Breast epithelium (tissue), 3 donors: ENCODE results near the gene THOC3.
"Not testable (repeated sequence)": the region's sequence is repeated elsewhere in the genome, so short reads cannot be mapped to it uniquely, and the experiment has no call there.

Source experiments
- POLR2A ChIP-seq: fragments of 450-650 bp; IDR thresholded peaks from one replicate; pipeline ENCODE4 v1.6.1; 2016; ENCODE audit warnings: antibody characterized with exemption, mild to moderate bottlenecking, moderate library complexity
- TF ChIP-seq, protein P1 (sequence below), 3 donors: fragments of 450-650 bp; IDR thresholded peaks; one replicate each; pipeline ENCODE4 v1.5.1; 2016 to 2017; ENCODE audit warnings: antibody characterized with exemption in 3 of 3, mild to moderate bottlenecking in 3 of 3, moderate library complexity in 3 of 3

DNA sequence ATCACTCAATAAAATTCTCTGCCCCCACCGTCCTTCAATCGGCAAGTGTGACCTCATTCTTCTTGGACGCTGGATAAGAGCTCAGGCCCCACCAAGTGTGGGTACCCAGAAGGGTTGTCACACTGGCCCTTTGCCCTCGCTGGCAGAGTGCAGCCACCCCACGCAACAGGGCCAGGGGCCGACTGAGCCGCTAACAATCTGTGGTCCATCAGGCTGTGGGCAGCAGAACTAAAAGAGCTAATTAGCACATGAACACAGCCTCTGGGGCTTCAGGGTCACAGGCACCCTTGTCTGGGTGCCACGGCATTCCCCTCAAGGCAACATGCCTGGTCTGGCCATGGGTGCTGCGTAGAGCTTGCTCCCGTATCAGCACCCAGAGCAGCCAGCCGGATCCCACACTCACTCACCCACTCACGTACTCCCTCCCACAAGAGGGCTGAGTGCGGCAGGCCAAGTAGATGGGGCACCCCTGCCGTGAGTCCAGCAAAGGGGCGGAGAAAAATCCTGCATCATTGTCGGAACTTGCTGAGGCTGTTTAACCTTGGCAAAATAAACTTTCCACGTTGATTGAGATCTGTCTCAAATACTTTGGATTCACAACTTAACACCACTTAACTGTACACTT, 11.4 kb upstream of the THOC3 start:
- TF ChIP-seq, protein P1, sequence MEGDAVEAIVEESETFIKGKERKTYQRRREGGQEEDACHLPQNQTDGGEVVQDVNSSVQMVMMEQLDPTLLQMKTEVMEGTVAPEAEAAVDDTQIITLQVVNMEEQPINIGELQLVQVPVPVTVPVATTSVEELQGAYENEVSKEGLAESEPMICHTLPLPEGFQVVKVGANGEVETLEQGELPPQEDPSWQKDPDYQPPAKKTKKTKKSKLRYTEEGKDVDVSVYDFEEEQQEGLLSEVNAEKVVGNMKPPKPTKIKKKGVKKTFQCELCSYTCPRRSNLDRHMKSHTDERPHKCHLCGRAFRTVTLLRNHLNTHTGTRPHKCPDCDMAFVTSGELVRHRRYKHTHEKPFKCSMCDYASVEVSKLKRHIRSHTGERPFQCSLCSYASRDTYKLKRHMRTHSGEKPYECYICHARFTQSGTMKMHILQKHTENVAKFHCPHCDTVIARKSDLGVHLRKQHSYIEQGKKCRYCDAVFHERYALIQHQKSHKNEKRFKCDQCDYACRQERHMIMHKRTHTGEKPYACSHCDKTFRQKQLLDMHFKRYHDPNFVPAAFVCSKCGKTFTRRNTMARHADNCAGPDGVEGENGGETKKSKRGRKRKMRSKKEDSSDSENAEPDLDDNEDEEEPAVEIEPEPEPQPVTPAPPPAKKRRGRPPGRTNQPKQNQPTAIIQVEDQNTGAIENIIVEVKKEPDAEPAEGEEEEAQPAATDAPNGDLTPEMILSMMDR (IDR thresholded peaks at IDR 0.05) = not testable (repeated sequence)
- TF ChIP-seq POLR2A = not testable (repeated sequence)
